ENCODE data around the gene IPO8. TPM values are rescaled to one million over a fixed set of nuclear protein-coding genes. Genes with fewer than 3 reads are reported as not detected.
A peak's percentile ranks its signal among the peaks of the same experiment; 100 is the strongest.
"Not testable (repeated sequence)": the region's sequence is repeated elsewhere in the genome, so short reads cannot be mapped to it uniquely, and the experiment has no call there.

IPO8 gene
- polyA plus RNA-seq, 3 donors from 2014 or later: 7.2 to 18.4 (median 11.1) TPM

DNA sequence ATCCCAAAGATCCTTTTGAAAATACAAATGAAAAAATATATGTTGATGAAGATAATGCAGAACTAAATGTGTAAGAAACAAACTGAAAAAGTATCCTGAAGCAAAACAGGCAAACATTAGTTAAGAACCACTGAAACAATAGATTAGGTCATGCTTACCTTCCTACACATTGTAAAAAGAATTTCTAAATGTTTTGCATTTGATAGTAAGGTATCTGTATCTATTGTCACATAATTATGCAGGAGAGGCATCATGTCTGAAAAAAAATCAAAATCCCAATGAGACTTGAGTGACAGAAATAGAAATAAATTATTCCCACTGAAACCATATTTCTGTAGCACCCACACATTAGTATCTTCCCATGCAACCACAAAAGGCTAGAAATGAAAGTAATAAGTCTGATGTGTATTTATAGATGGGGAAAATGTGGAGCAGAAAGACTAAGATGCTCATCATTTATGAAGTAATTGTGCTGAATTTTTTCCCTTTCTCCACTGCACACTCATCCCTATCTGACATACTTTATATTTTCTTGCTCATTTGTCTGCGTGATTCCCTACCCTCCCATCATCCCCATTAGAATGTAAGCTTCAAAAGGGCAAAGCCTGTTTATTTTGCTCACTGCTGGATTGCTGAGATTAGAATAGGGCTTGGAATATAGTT is 43.5 kb downstream of the IPO8 start:
- peaks cover 0 to 6% of the 10 kb centered on the region in 2 donors for H3K4me1 Mint-ChIP-seq
- no peaks in the 10 kb centered on the region for H3K9me3 Mint-ChIP-seq
- no peak for DNase-seq
- H3K36me3 Mint-ChIP-seq: peaks cover 9 to 29% (median 9%) of the 10 kb centered on the region in 3 donors
- H3K27me3 Mint-ChIP-seq (ENCODE audit: low read depth in 3 of 3): peaks cover 0 to 1% (median 0%) of the 10 kb centered on the region in 3 donors
- H3K27ac Mint-ChIP-seq: peak overlapping the region in 3 of 6 donors; percentile 1 to 73 (median 39)
- H3K4me3 Mint-ChIP-seq: no peak overlapping the region

GRCh38 chr12:30646821-30647220 is 48.8 kb downstream of the IPO8 start:
- no peak for DNase-seq
- Mint-ChIP-seq H3K27ac (no peak overlapping the region), H3K9me3 (no peaks in the 10 kb centered on the region), H3K4me3 (no peak overlapping the region), H3K27me3 (ENCODE audit: low read depth in 3 of 3) (peaks cover 0 to 1% (median 0%) of the 10 kb centered on the region in 3 donors), H3K4me1 (peaks cover 0 to 6% of the 10 kb centered on the region in 2 donors), H3K36me3 (peaks cover 10 to 33% (median 13%) of the 10 kb centered on the region in 3 donors)

DNA sequence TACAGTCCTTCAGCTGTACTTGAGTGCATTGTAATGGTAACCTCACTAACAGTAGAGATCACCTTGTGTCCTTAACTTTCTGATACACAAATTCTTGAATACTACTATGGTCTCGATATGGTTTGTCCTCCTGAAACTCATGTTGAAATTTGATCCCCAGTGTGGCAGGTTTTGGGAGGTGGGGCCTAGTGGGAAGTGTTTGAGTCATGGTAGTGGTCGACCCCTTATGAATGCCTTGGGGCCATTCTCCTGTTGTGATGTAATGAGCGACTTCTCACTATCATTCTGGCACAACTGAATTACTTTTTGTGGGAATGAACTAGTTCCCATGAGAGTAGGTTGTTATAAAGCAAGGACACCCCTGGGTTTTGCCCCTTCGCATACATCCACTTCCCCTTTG is 52.3 kb downstream of the IPO8 start:
- Mint-ChIP-seq H3K27ac (no peak overlapping the region), H3K36me3 (peaks cover 10 to 28% (median 22%) of the 10 kb centered on the region in 3 donors), H3K4me3 (no peak overlapping the region), H3K27me3 (ENCODE audit: low read depth in 3 of 3) (peaks cover 0 to 1% (median 0%) of the 10 kb centered on the region in 3 donors), H3K4me1 (no peaks in the 10 kb centered on the region), H3K9me3 (no peaks in the 10 kb centered on the region)
- no peak for DNase-seq

DNA sequence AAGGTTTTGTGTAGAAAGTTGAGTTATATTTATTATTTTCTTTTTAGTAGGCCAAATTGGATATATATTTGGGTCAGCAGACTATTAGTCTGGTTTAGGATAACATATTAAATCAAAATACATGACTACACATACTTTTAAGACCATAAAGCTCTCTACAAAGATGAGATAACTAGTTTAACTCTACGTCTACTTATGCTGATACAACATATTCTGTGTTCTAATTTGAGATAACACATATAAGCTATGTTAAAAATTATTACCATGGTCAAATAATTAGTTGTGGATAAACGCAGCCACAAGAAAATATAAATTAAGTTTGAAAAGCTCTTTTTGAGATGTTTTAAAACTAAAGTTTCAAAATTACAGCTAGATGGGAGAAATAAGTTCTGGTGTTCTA is 55.3 kb downstream of the IPO8 start:
- DNase-seq: no peak
- peaks cover 0 to 2% (median 0%) of the 10 kb centered on the region in 3 donors for H3K27me3 Mint-ChIP-seq (ENCODE audit: low read depth in 3 of 3)
- H3K27ac Mint-ChIP-seq: no peak overlapping the region
- H3K36me3 Mint-ChIP-seq: peaks cover 21 to 38% (median 35%) of the 10 kb centered on the region in 3 donors
- no peaks in the 10 kb centered on the region for H3K4me1 Mint-ChIP-seq
- H3K4me3 Mint-ChIP-seq: no peak overlapping the region
- no peaks in the 10 kb centered on the region for H3K9me3 Mint-ChIP-seq

DNA sequence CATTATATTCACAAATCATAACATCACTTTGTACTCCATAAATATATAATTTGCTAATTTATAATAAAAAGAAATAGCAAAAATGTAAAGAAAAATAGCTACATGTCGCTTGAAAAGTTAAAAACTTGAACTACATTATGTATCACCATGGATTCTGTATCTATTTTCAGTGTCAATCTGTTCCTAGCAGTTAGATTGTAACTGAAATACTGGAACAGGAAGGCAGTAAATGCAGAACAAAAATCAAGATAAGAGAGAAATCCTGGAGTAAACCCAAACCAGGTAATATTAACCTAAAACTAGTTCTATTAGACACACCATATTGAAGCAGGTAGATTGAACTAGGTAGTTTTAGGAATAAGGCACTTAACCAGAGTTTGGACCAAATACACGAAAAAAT is 60.3 kb downstream of the IPO8 start:
- no peak overlapping the region for H3K27ac Mint-ChIP-seq
- peaks cover 40 to 55% (median 48%) of the 10 kb centered on the region in 3 donors for H3K36me3 Mint-ChIP-seq
- H3K4me3 Mint-ChIP-seq: no peak overlapping the region
- H3K4me1 Mint-ChIP-seq: no peaks in the 10 kb centered on the region
- peaks cover 0 to 2% (median 0%) of the 10 kb centered on the region in 3 donors for H3K27me3 Mint-ChIP-seq (ENCODE audit: low read depth in 3 of 3)
- DNase-seq: no peak
- no peaks in the 10 kb centered on the region for H3K9me3 Mint-ChIP-seq

DNA sequence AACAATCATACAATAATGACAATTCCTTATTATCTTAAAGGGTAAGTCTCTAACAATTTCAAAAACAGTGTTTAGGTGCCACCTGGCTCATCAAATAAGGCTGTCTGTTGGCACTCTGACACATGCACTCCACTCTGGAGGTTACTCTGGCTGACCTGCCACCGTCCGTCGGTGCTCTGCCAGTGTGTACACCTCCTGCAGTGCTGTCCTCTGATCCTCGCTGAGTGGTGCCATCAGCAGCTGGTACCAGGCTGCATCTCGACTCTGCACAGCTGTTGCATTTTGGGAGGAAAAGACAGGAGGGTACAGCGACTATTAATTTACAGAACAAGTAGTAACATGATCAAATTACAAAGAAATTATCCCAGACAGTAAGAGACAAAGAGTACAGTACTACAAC is 63.9 kb downstream of the IPO8 start:
- no peaks in the 10 kb centered on the region for H3K27me3 Mint-ChIP-seq (ENCODE audit: low read depth in 3 of 3)
- H3K4me3 Mint-ChIP-seq: no peak overlapping the region
- H3K4me1 Mint-ChIP-seq: peaks cover 0 to 1% of the 10 kb centered on the region in 2 donors
- peak overlapping the region in 2 of 6 donors; percentile 39 to 41 for H3K27ac Mint-ChIP-seq
- H3K9me3 Mint-ChIP-seq: no peaks in the 10 kb centered on the region
- DNase-seq: no peak
- peaks cover 32 to 53% (median 40%) of the 10 kb centered on the region in 3 donors for H3K36me3 Mint-ChIP-seq

GRCh38 chr12:30630979-30631285 is 64.7 kb downstream of the IPO8 start:
- Mint-ChIP-seq H3K27ac (no peak overlapping the region), H3K4me3 (no peak overlapping the region), H3K4me1 (peaks cover 0 to 1% of the 10 kb centered on the region in 2 donors), H3K27me3 (ENCODE audit: low read depth in 3 of 3) (no peaks in the 10 kb centered on the region), H3K9me3 (no peaks in the 10 kb centered on the region), H3K36me3 (peaks cover 25 to 49% (median 36%) of the 10 kb centered on the region in 3 donors)
- DNase-seq: no peak

GRCh38 chr12:30630076-30630978 is 65.3 kb downstream of the IPO8 start:
- peak overlapping the region in 2 of 6 donors; percentile 9 to 24 for H3K27ac Mint-ChIP-seq
- H3K27me3 Mint-ChIP-seq (ENCODE audit: low read depth in 3 of 3): no peaks in the 10 kb centered on the region
- no peaks in the 10 kb centered on the region for H3K9me3 Mint-ChIP-seq
- H3K4me3 Mint-ChIP-seq: no peak overlapping the region
- no peak for DNase-seq
- H3K4me1 Mint-ChIP-seq: peaks cover 0 to 1% of the 10 kb centered on the region in 2 donors
- H3K36me3 Mint-ChIP-seq: peaks cover 19 to 49% (median 36%) of the 10 kb centered on the region in 3 donors

GRCh38 chr12:30626847-30627246 is 68.8 kb downstream of the IPO8 start:
- DNase-seq: no peak
- Mint-ChIP-seq H3K4me3 (no peak overlapping the region), H3K36me3 (peaks cover 11 to 26% (median 16%) of the 10 kb centered on the region in 3 donors), H3K9me3 (no peaks in the 10 kb centered on the region), H3K27me3 (ENCODE audit: low read depth in 3 of 3) (no peaks in the 10 kb centered on the region), H3K27ac (peak overlapping the region in 1 of 6 donors; percentile 33), H3K4me1 (peaks cover 0 to 1% of the 10 kb centered on the region in 2 donors)

DNA sequence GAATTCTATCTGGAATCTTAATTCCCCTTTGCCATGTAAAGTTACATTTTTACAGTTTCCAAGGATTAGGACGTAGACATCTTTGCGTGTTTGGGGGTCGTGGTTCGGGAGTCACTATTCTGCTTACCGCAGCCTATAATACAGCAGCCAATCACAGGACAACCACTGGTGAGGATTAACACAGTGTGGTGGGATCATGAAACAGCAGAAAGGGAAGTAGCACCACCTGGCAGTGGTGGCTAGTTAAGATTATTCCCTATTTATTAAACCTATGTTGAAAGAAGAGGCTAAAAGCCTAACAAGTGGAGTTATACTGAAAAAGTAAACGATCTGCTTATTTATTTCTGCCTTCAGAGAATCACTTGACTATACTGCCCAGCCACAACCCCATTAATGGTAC is 71.7 kb downstream of the IPO8 start:
- no peak for DNase-seq
- Mint-ChIP-seq H3K27ac (peak overlapping the region in 1 of 6 donors; percentile 23), H3K4me1 (no peaks in the 10 kb centered on the region), H3K36me3 (peaks cover 0 to 5% (median 4%) of the 10 kb centered on the region in 3 donors), H3K4me3 (no peak overlapping the region), H3K27me3 (ENCODE audit: low read depth in 3 of 3) (no peaks in the 10 kb centered on the region), H3K9me3 (no peaks in the 10 kb centered on the region)

DNA sequence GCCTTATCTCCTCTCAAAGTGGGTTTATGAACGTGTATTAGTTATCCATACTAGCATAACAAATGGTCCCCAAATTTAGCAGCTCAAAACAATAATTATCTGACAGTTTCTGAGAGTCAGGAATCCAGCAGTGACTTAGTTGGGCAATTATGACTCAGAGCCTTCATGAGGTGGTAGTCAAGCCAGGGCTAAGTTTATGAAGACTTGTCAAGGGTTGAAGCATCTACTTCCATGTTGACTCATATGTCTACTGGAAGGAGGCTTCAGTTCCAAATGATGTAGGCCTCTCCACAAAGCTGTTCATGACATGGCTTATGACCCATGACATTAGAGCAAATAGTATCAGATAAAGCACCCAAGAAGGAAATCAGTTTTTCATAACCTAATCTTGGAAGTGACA is 73.2 kb downstream of the IPO8 start:
- H3K4me1 Mint-ChIP-seq: no peaks in the 10 kb centered on the region
- no peak overlapping the region for H3K27ac Mint-ChIP-seq
- no peak for DNase-seq
- H3K36me3 Mint-ChIP-seq: peaks cover 0 to 4% (median 0%) of the 10 kb centered on the region in 3 donors
- H3K4me3 Mint-ChIP-seq: no peak overlapping the region
- no peaks in the 10 kb centered on the region for H3K9me3 Mint-ChIP-seq
- H3K27me3 Mint-ChIP-seq (ENCODE audit: low read depth in 3 of 3): no peaks in the 10 kb centered on the region

GRCh38 chr12:30621663-30622241 is 73.9 kb downstream of the IPO8 start:
- H3K4me3 Mint-ChIP-seq; H3K4me1 Mint-ChIP-seq; H3K9me3 Mint-ChIP-seq; H3K27ac Mint-ChIP-seq; DNase-seq; H3K36me3 Mint-ChIP-seq; H3K27me3 Mint-ChIP-seq (ENCODE audit: low read depth in 3 of 3): not testable (repeated sequence)

DNA sequence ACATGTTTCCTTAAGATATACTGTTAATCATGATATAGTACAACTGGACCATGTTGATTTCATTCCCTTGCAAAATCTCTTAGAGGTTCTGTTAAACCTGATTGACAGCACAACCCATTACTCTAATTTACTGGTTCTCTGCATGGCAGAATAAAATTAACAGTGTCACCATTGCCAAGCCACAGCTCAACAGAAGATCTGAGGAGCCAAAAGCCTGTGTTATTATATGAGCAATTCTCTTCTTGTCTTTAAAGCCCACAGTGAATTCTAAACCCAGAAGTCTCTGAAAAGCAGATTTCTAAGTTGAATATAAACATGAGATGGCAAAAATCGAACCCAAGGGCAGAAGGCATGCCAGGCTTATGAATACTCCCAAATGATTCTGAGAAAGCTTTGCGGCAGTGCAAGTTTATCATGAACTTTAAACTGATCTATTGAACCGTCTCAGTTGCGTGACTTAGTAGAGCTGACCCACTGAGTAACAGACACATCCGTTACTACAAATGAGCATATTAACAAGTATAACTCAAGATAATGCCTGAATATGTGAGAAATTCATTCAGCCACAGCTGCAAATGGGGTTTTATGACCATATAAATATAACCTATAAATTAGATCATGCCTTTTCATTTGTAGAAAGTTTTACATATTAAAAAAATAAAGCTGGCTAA is 78.2 kb downstream of the IPO8 start:
- no peak overlapping the region for H3K27ac Mint-ChIP-seq
- peaks cover 0 to 4% (median 0%) of the 10 kb centered on the region in 3 donors for H3K27me3 Mint-ChIP-seq (ENCODE audit: low read depth in 3 of 3)
- no peaks in the 10 kb centered on the region for H3K4me1 Mint-ChIP-seq
- no peak for DNase-seq
- no peaks in the 10 kb centered on the region for H3K9me3 Mint-ChIP-seq
- H3K36me3 Mint-ChIP-seq: no peaks in the 10 kb centered on the region
- no peak overlapping the region for H3K4me3 Mint-ChIP-seq
